Thymus (tissue), 11 donors: Measurements from ENCODE around the gene RAB44. TPM values are rescaled to one million over a fixed set of nuclear protein-coding genes. Genes with fewer than 3 reads are reported as not detected.
A peak's percentile ranks its signal among the peaks of the same experiment; 100 is the strongest.
"Not testable (repeated sequence)": the region's sequence is repeated elsewhere in the genome, so short reads cannot be mapped to it uniquely, and the experiment has no call there.

Experiments
- DNase-seq, 9 donors: peaks; one replicate each; pipeline ENCODE4 v3.0.0-alpha.2; 2013; ENCODE audit warnings: low spot score in 9 of 9, low read depth in 6 of 9, missing footprints in 1 of 9
- H3K27ac ChIP-seq, 2 donors: one replicate each; pipeline ENCODE4 v1.5.1; 2013; ENCODE audit warnings: control low read depth in 1 of 2, low read depth in 1 of 2, low read length in 1 of 2, mild to moderate bottlenecking in 1 of 2, moderate library complexity in 1 of 2
- H3K27me3 ChIP-seq, 2 donors: one replicate each; pipeline ENCODE4 v1.5.1; 2013; ENCODE audit warnings: low read length in 1 of 2; ENCODE audit not compliant: control insufficient read depth in 2 of 2, insufficient read depth in 1 of 2
- H3K36me3 ChIP-seq, 2 donors: one replicate each; pipeline ENCODE4 v1.5.1; 2013; ENCODE audit warnings: low read length in 1 of 2, mild to moderate bottlenecking in 1 of 2, moderate library complexity in 1 of 2; ENCODE audit not compliant: control insufficient read depth in 2 of 2, insufficient read depth in 2 of 2
- H3K4me1 ChIP-seq, 2 donors: one replicate each; pipeline ENCODE4 v1.5.1; 2013; ENCODE audit warnings: low read length in 2 of 2; ENCODE audit not compliant: control insufficient read depth in 2 of 2, insufficient read depth in 2 of 2
- H3K4me3 ChIP-seq, 2 donors: one replicate each; pipeline ENCODE4 v1.5.1; 2013; ENCODE audit warnings: low read length in 2 of 2, control low read depth in 1 of 2, mild to moderate bottlenecking in 1 of 2
- H3K9me3 ChIP-seq, 2 donors: one replicate each; pipeline ENCODE4 v1.5.1; 2013; ENCODE audit warnings: low read length in 1 of 2, mild to moderate bottlenecking in 1 of 2; ENCODE audit not compliant: control insufficient read depth in 2 of 2, insufficient read depth in 1 of 2
- WGBS: extraction: QIAGEN DNeasy Blood & Tissue Kit; methylation state at CpG from one replicate; pipeline ENCODE4 v1.1.7; 2013; 5-methylcytosine and 5-hydroxymethylcytosine counted together
- polyA plus RNA-seq: library from polyadenylated mRNA; stranded (reverse); fragments of 200-250 nt; gene quantifications from one replicate; pipeline ENCODE4 v1.2.3, GENCODE V29; 2013
- total RNA-seq: library from RNA; stranded (reverse); fragments of 120-200 nt; gene quantifications from one replicate; pipeline ENCODE4 v1.2.4, GENCODE V29; 2013
- donor health status: healthy.

RAB44 gene
- total and polyA plus RNA-seq, 2 donors: 0.27 to 0.28 TPM

DNA sequence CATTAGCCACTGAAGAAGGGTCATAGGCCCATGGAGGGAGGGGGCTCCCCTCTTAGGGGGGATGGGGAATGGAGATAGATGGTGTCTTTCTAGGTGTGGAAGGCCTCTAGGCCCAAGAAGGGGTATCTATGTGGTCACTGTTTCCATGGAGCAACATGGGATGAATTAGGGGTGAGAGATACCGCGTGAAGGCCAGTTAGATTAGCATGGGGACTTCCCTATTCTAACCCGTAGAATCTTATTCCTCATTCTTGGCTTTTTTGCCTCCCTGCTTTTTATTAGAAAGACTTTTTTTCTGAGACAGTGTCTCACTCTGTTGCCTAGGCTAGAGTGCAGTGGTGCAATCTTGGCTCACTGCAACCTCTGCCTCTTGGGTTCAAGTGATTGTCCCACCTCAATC is 3.2 kb downstream of the RAB44 start:
- Histone ChIP-seq H3K36me3 (no peaks in the 10 kb centered on the region), H3K4me3 (no peak overlapping the region), H3K4me1 (no peaks in the 10 kb centered on the region), H3K27ac (no peak overlapping the region), H3K27me3 (no peaks in the 10 kb centered on the region), H3K9me3 (peaks cover 0 to 4% of the 10 kb centered on the region in 2 donors)
- no peak for DNase-seq
- WGBS: 98% methylated on average over 3 of the region's 3 CpGs

DNA sequence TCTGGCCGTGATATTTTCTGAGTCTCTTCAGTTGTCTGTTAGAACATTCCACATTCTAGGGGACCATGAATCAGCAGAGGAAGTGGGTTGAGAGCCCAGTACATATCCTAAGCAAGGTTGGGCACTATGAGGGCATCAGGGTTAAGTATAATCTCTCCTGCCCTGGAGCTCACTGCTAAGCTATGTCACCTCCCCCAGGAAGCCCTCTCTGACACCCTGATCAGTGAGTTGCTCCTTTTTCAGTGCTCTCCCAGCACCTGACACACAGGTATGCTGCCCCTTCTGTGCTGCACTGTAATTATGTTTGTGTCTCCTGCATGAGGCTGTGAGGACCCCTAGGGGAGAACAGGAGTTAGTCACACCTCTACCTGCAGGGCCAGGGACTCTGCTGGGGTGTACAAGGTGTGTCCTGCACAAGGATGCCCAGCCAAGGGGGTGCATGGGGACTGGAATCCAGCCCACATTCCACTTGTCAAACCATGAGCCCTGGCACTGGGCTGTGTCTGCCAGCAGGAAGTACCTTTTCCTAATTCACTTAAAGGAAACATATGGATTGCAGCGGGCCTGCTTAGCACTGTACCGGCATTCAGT is 3.9 kb downstream of the RAB44 start:
- 77% methylated on average over 3 of the region's 3 CpGs for WGBS
- no peaks in the 10 kb centered on the region for H3K27me3 ChIP-seq
- no peaks in the 10 kb centered on the region for H3K36me3 ChIP-seq
- no peak overlapping the region for H3K27ac ChIP-seq
- no peaks in the 10 kb centered on the region for H3K4me1 ChIP-seq
- DNase-seq: peak in 1 of 9 donors; percentile 23
- H3K9me3 ChIP-seq: peaks cover 0 to 4% of the 10 kb centered on the region in 2 donors
- H3K4me3 ChIP-seq: no peak overlapping the region

DNA sequence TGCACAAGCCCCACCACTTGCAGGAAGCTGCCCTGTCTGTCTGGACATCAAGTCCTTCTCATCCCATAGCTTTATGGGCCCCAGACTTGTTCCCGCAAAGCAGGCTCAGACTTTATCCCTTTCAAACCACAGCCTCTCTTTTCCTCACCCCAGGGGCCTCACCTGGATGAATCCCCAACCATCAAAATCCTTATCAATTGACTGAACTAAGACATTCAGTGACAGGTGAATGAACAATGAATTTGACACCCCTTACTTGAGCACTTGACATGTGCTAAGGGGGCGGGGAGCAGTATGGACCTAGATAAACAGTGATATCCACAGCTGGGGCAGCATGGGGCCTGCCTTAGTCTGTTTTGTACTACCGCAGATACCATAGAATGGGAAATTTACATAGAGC is 5.0 kb downstream of the RAB44 start:
- Histone ChIP-seq H3K9me3 (no peaks in the 10 kb centered on the region), H3K27me3 (no peaks in the 10 kb centered on the region), H3K27ac (no peak overlapping the region), H3K4me3 (no peak overlapping the region), H3K36me3 (no peaks in the 10 kb centered on the region), H3K4me1 (no peaks in the 10 kb centered on the region)
- no peak for DNase-seq
- 98% methylated on average over 3 of the region's 3 CpGs for WGBS

DNA sequence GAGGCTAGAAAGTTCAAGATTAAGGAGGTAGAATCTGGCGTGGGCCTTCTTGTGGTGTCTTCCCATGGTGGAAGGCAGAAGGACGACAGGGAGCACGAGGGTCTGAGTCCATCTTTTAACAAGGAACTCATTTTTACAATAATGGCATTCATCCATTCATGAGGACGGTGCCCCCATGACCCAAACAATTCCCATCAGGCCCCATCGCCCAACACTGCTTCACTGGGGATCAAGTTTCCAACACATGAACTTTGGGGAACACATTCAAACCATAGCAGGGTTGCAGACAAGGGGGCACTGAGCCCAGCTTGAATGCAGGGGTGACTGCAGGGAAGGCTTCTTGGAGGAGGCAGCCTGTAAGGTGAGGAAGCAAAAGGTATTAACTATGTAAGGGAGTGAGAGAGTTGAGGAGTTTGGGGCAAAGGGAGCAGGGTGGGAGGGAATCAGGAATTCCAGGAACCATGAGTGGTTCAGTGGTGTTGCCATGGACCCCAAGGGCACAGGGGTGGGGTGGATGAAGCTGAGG is 5.5 kb downstream of the RAB44 start:
- Histone ChIP-seq H3K27me3 (no peaks in the 10 kb centered on the region), H3K36me3 (no peaks in the 10 kb centered on the region), H3K9me3 (no peaks in the 10 kb centered on the region), H3K4me3 (no peak overlapping the region), H3K4me1 (no peaks in the 10 kb centered on the region), H3K27ac (no peak overlapping the region)
- DNase-seq: no peak
- WGBS: 97% methylated on average over 5 of the region's 5 CpGs

DNA sequence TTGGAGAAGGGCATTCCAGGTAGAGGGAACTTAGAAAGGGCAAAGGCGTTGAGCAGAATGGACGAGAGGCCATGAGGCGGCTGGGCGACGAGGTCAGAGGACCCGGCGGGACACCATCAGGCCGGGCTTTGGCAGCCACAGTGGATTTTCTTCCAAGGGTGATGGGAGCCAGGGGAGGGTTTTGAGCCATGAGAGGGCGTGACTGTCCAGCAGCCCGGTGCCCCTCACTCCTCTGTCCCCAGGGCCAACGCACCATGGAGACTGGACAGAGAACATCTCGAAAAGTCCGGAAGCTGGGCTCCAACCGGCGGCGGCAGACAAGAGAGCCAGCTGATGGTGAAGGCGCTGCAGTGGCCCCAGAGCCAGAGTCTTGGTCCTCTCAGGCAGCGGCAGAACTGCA is 6.4 kb downstream of the RAB44 start:
- whole genome bisulfite sequencing: 97% methylated on average over 18 of the region's 18 CpGs
- no peak for DNase-seq
- Histone ChIP-seq H3K4me1 (no peaks in the 10 kb centered on the region), H3K9me3 (no peaks in the 10 kb centered on the region), H3K36me3 (no peaks in the 10 kb centered on the region), H3K27me3 (no peaks in the 10 kb centered on the region), H3K4me3 (no peak overlapping the region), H3K27ac (no peak overlapping the region)

DNA sequence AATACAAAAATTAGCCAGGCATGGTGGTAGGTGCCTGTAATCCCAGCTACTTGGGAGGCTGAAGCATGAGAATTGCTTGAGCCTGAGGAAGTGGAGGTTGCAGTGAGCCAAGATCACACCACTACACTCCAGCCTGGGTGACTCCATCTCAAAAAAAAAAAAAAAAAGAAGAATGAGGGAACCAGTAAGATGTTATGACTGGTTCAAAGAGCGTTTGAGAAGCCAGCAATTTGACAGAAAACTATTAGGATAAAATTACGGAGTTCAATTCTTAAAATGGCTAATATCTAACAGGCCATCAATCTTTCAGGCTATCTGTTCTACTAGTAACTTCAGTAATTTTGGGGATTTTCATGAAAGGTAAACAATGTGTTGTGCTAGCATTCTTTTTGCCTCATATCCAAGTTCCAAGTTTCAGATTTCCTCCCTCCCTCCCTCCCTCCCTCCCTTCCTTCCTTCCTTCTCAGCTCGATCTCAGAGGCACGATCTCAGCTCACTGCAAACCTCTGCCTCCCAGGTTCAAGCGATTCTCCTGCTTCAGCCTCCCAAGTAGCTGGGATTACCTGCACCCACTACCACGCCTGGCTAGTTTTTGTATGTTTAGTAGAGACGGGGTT is 7.4 kb downstream of the RAB44 start:
- not testable (repeated sequence) for H3K36me3 ChIP-seq, H3K9me3 ChIP-seq, H3K27ac ChIP-seq, H3K27me3 ChIP-seq, H3K4me1 ChIP-seq, H3K4me3 ChIP-seq, DNase-seq
- 79% methylated on average over 7 of the region's 7 CpGs for WGBS

DNA sequence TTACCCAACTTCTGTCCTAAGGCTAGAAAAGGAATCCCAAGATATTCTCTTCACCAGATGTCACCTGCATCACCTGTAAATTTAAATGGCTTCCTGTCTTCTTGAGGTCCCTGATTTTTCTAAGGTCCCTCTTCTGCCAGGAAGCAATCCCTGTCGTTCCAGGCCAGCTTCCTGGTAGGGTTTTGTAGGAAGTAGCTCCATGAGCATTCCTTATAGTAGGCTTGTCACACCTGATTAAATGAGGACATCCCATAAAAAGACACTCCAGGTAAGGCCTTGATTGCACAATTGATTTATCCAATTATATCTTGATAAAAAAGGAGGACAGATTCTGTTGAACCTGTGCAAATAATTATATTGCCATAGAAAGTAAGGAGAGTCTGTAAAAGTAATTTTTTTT is 8.7 kb downstream of the RAB44 start:
- DNase-seq: no peak
- Histone ChIP-seq H3K9me3 (no peaks in the 10 kb centered on the region), H3K4me3 (no peak overlapping the region), H3K27me3 (no peaks in the 10 kb centered on the region), H3K4me1 (no peaks in the 10 kb centered on the region), H3K27ac (no peak overlapping the region), H3K36me3 (no peaks in the 10 kb centered on the region)
- 77% methylated on average over 1 of the region's 1 CpG for WGBS

DNA sequence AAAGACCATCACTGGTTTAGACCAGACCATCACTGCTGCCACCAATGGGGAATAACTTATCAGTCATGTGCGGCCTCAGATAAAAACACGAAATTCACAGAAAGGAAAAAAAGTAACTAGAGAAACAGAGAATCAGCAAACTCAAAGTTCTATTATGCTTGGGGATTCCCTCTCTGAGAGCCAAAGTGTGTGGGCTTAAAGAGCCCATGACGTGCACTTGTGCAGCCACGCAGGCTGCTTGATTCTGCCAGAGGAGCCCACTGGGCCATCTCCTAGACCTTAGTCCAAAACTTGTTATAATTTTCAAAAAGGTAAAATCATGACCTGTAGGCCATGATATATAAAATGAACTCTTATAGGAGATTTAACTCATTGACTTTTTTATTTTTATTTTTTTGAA is 15.2 kb downstream of the RAB44 start:
- Histone ChIP-seq H3K4me3 (no peak overlapping the region), H3K4me1 (no peaks in the 10 kb centered on the region), H3K9me3 (no peaks in the 10 kb centered on the region), H3K36me3 (no peaks in the 10 kb centered on the region), H3K27ac (no peak overlapping the region), H3K27me3 (no peaks in the 10 kb centered on the region)
- DNase-seq: no peak
- WGBS: 95% methylated on average over 4 of the region's 4 CpGs

DNA sequence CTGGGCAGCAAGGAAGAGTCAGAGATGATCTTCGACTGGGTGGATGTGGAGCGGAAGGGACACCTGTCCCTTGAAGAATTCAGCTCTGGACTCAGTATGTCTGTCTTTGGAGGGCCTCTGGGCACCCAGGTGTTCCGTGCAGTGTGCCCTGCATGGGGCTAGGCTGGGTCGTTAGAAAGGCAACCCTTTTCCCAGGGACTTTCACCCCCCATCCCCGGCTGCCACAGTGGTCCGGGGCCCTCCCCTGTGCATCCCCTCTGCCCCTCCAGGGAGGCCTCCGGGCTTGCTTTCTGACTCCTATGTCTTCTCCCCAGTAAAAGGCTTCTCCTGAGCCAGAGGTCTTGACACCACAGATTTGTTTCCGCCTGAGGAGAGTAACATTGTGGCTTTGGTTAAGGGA is 16.2 kb downstream of the RAB44 start:
- H3K9me3 ChIP-seq: no peaks in the 10 kb centered on the region
- no peak overlapping the region for H3K27ac ChIP-seq
- no peaks in the 10 kb centered on the region for H3K36me3 ChIP-seq
- no peaks in the 10 kb centered on the region for H3K4me1 ChIP-seq
- H3K27me3 ChIP-seq: no peaks in the 10 kb centered on the region
- no peak for DNase-seq
- WGBS: 92% methylated on average over 8 of the region's 8 CpGs
- no peak overlapping the region for H3K4me3 ChIP-seq
